Smooth muscle cell (in vitro differentiated cells): ENCODE results near the gene ABI3. TPM values are rescaled to one million over a fixed set of nuclear protein-coding genes. Genes with fewer than 3 reads are reported as not detected.

Experiments used
- DNase-seq: peaks from one replicate; lab custom pipeline; 2025; ENCODE audit not compliant: unreplicated experiment; lab: John Stamatoyannopoulos, UW
- H2AFZ ChIP-seq: fragments of 200-600 bp; sonication (generic); 2 replicates; pipeline ENCODE4 v1.6.0; 2016; ENCODE audit warnings: antibody characterized with exemption, low read depth, mild to moderate bottlenecking
- H3F3A ChIP-seq: fragments of 200-600 bp; sonication (generic); 2 replicates; pipeline ENCODE4 v1.6.0; 2017; ENCODE audit warnings: antibody characterized with exemption, low read depth
- H3K27ac ChIP-seq: fragments of 200-600 bp; sonication (generic); 2 replicates; pipeline ENCODE4 v1.5.1; 2016; ENCODE audit warnings: low read depth, mild to moderate bottlenecking
- H3K27me3 ChIP-seq: fragments of 200-600 bp; sonication (generic); 2 replicates; pipeline ENCODE4 v1.6.1; 2016; ENCODE audit warnings: low read depth, mild to moderate bottlenecking
- H3K36me3 ChIP-seq: fragments of 200-600 bp; sonication (generic); 2 replicates; pipeline ENCODE4 v1.5.1; 2016; ENCODE audit warnings: low read depth
- H3K4me1 ChIP-seq: fragments of 200-600 bp; sonication (generic); 2 replicates; pipeline ENCODE4 v1.5.1; 2016; ENCODE audit warnings: low read depth
- H3K4me2 ChIP-seq: fragments of 200-600 bp; sonication (generic); 2 replicates; pipeline ENCODE4 v1.6.0; 2016; ENCODE audit warnings: mild to moderate bottlenecking
- H3K4me3 ChIP-seq: fragments of 200-600 bp; sonication (generic); 2 replicates; pipeline ENCODE4 v1.5.1; 2016; ENCODE audit warnings: mild to moderate bottlenecking
- H3K79me2 ChIP-seq: fragments of 200-600 bp; sonication (generic); 2 replicates; pipeline ENCODE4 v1.6.0; 2016; ENCODE audit warnings: low read depth, mild to moderate bottlenecking
- H3K9ac ChIP-seq: fragments of 200-600 bp; sonication (generic); 2 replicates; pipeline ENCODE4 v1.6.0; 2016; ENCODE audit warnings: low read depth
- H3K9me3 ChIP-seq: fragments of 200-600 bp; sonication (generic); replicated peaks from 2 replicates; pipeline ENCODE4 v1.5.1; 2016; ENCODE audit warnings: low read depth
- H4K20me1 ChIP-seq: fragments of 200-600 bp; sonication (generic); 2 replicates; pipeline ENCODE4 v1.6.0; 2016; ENCODE audit warnings: low read depth
- CTCF ChIP-seq: fragments of 200-600 bp; sonication (generic); IDR thresholded peaks from 2 replicates; pipeline ENCODE4 v1.5.1; 2017; ENCODE audit warnings: borderline replicate concordance, mild to moderate bottlenecking, antibody characterized with exemption; ENCODE audit not compliant: insufficient read depth, poor library complexity, severe bottlenecking
- WGBS: methylation state at CpG from one replicate; pipeline ENCODE4 v1.1.7; 2016; ENCODE audit warnings: low lambda C conversion rate; 5-methylcytosine and 5-hydroxymethylcytosine counted together
- polyA plus RNA-seq: library from polyadenylated mRNA; unstranded; fragments of >200 nt; fragmentation: Nextera tagmentation; extraction: Ambion mirVana; gene quantifications from 2 replicates; pipeline ENCODE4 v1.2.1, GENCODE V29; 2016
- total RNA-seq: library from RNA; depleted of rRNA; stranded (reverse); fragments of >200 nt; gene quantifications from 2 replicates; pipeline ENCODE4 v1.2.3, GENCODE V29; 2014

Gene ABI3
- total and polyA plus RNA-seq, 2 experiments from 2014 or later: 1.7 to 1.9 TPM

- Histone ChIP-seq H3K36me3 (no peaks in the 10 kb centered on the region), H3K4me1 (peaks cover 9% of the 10 kb centered on the region), H3K9me3 (no peaks in the 10 kb centered on the region), H3K27ac (no peak overlapping the region), H3K4me3 (no peak overlapping the region), H2AFZ (no peak overlapping the region), H3F3A (no peaks in the 10 kb centered on the region), H4K20me1 (no peaks in the 10 kb centered on the region), H3K4me2 (no peak overlapping the region), H3K9ac (no peak overlapping the region), H3K79me2 (no peaks in the 10 kb centered on the region), H3K27me3 (peaks cover 41% of the 10 kb centered on the region)
- 34% methylated on average over 9 of the region's 9 CpGs for WGBS
- no peak for DNase-seq
- no peak for TF ChIP-seq CTCF
Measured at GRCh38 chr17:49223168-49223516, 12.6 kb downstream of the ABI3 start.

GRCh38 chr17:49223517-49224197 lies 13.2 kb downstream of the ABI3 start:
- peak; percentile 22 for DNase-seq
- no peaks in the 10 kb centered on the region for H3K9me3 ChIP-seq
- no peak overlapping the region for H2AFZ ChIP-seq
- H3K27me3 ChIP-seq: peaks cover 41% of the 10 kb centered on the region
- H3F3A ChIP-seq: no peaks in the 10 kb centered on the region
- H3K27ac ChIP-seq: no peak overlapping the region
- TF ChIP-seq CTCF: peak; percentile 84
- H3K4me1 ChIP-seq: peaks cover 9% of the 10 kb centered on the region
- H3K4me2 ChIP-seq: peak overlapping the region; percentile 73
- H3K36me3 ChIP-seq: no peaks in the 10 kb centered on the region
- H3K79me2 ChIP-seq: no peaks in the 10 kb centered on the region
- no peak overlapping the region for H3K9ac ChIP-seq
- peak overlapping the region; percentile 30 for H3K4me3 ChIP-seq
- 12% methylated on average over 31 of the region's 31 CpGs for WGBS
- H4K20me1 ChIP-seq: no peaks in the 10 kb centered on the region

GRCh38 chr17:49224198-49224996 lies 13.9 kb downstream of the ABI3 start:
- Histone ChIP-seq H3K4me3 (peak overlapping the region; percentile 30), H3K9ac (no peak overlapping the region), H3K27me3 (peaks cover 41% of the 10 kb centered on the region), H3F3A (no peaks in the 10 kb centered on the region), H3K4me1 (peaks cover 9% of the 10 kb centered on the region), H2AFZ (no peak overlapping the region), H3K27ac (no peak overlapping the region), H3K36me3 (no peaks in the 10 kb centered on the region), H3K79me2 (no peaks in the 10 kb centered on the region), H4K20me1 (no peaks in the 10 kb centered on the region), H3K4me2 (peak overlapping the region; percentile 73), H3K9me3 (no peaks in the 10 kb centered on the region)
- no peak for TF ChIP-seq CTCF
- DNase-seq: no peak
- 5% methylated on average over 92 of the region's 95 CpGs for WGBS
